Kidney epithelial cell (primary cell): ENCODE results near the gene GPA33. TPM values are rescaled to one million over a fixed set of nuclear protein-coding genes. Genes with fewer than 3 reads are reported as not detected.

ENCODE experiments used
- DNase-seq: peaks from one replicate; pipeline ENCODE4 v3.0.0-alpha.2; 2010; ENCODE audit warnings: low read depth
- H3K27me3 ChIP-seq: 2 replicates; pipeline ENCODE4 v1.6.0; 2011; ENCODE audit warnings: low read length; ENCODE audit not compliant: control insufficient read depth, insufficient read depth
- H3K36me3 ChIP-seq: 2 replicates; pipeline ENCODE4 v1.5.1; 2011; ENCODE audit warnings: low read length; ENCODE audit not compliant: control insufficient read depth, insufficient read depth
- H3K4me3 ChIP-seq: 2 replicates; pipeline ENCODE4 v1.5.1; 2011; ENCODE audit warnings: low read depth, mild to moderate bottlenecking, control low read depth, low read length
- CTCF ChIP-seq: IDR thresholded peaks from 2 replicates; pipeline ENCODE4 v1.5.1; 2011; ENCODE audit warnings: mild to moderate bottlenecking, moderate library complexity, low read length, control low read depth, inconsistent platforms; ENCODE audit not compliant: insufficient read depth, poor library complexity, severe bottlenecking
- total RNA-seq: library from RNA; depleted of rRNA; stranded (reverse); fragments of >200 nt; gene quantifications from 2 replicates; pipeline ENCODE4 v1.2.3, GENCODE V29; 2015

Gene GPA33
- total RNA-seq, 1 donor from 2014 or later = not detected

GRCh38 chr1:167127661-167128060 is 37.5 kb upstream of the GPA33 start:
- TF ChIP-seq CTCF = no peak
- Histone ChIP-seq H3K27me3 (peaks cover 18% of the 10 kb centered on the region), H3K4me3 (no peak overlapping the region), H3K36me3 (no peaks in the 10 kb centered on the region)
- DNase-seq = no peak

GRCh38 chr1:167127236-167127635 is 37.1 kb upstream of the GPA33 start:
- no peaks in the 10 kb centered on the region for H3K36me3 ChIP-seq
- peaks cover 18% of the 10 kb centered on the region for H3K27me3 ChIP-seq
- H3K4me3 ChIP-seq = no peak overlapping the region
- no peak for TF ChIP-seq CTCF
- no peak for DNase-seq

- no peak overlapping the region for H3K4me3 ChIP-seq
- DNase-seq = no peak
- peaks cover 18% of the 10 kb centered on the region for H3K27me3 ChIP-seq
- H3K36me3 ChIP-seq = no peaks in the 10 kb centered on the region
- TF ChIP-seq CTCF = no peak
These were observed 36.6 kb upstream of the GPA33 start for GRCh38 chr1:167126811-167127210.

GRCh38 chr1:167126317-167126716 is 36.1 kb upstream of the GPA33 start:
- Histone ChIP-seq H3K27me3 (peaks cover 18% of the 10 kb centered on the region), H3K36me3 (no peaks in the 10 kb centered on the region), H3K4me3 (no peak overlapping the region)
- DNase-seq = no peak
- no peak for TF ChIP-seq CTCF

- Histone ChIP-seq H3K27me3 (peaks cover 14% of the 10 kb centered on the region), H3K36me3 (no peaks in the 10 kb centered on the region), H3K4me3 (no peak overlapping the region)
- TF ChIP-seq CTCF = no peak
- no peak for DNase-seq
These were observed 32.4 kb upstream of the GPA33 start for GRCh38 chr1:167122568-167122967.

- Histone ChIP-seq H3K36me3 (no peaks in the 10 kb centered on the region), H3K4me3 (no peak overlapping the region), H3K27me3 (peaks cover 10% of the 10 kb centered on the region)
- TF ChIP-seq CTCF = no peak
- DNase-seq = no peak
These were observed 31.9 kb upstream of the GPA33 start for GRCh38 chr1:167122121-167122480.
